ENCODE data around the gene ATG101. TPM values are rescaled to one million over a fixed set of nuclear protein-coding genes. Genes with fewer than 3 reads are reported as not detected.
"Not testable (repeated sequence)": the region's sequence is repeated elsewhere in the genome, so short reads cannot be mapped to it uniquely, and the experiment has no call there.

The ATG101 gene
- total RNA-seq, 1 donor from 2014 or later: 34.4 TPM

- Histone ChIP-seq H3K36me3 (ENCODE audit: control insufficient read depth in 3 of 3, insufficient read depth in 3 of 3, low read length in 3 of 3) (no peaks in the 10 kb centered on the region), H3K4me1 (ENCODE audit: control insufficient read depth in 3 of 3, insufficient read depth in 3 of 3, low read length in 3 of 3) (peaks cover 6 to 12% (median 9%) of the 10 kb centered on the region in 3 donors), H3K27me3 (ENCODE audit: control insufficient read depth in 3 of 3, insufficient read depth in 3 of 3, low read length in 3 of 3) (peaks cover 0 to 6% (median 0%) of the 10 kb centered on the region in 3 donors), H3K4me3 (ENCODE audit: low read length in 3 of 3) (no peak overlapping the region), H3K27ac (ENCODE audit: low read depth, low read length) (no peak overlapping the region), H3K9ac (ENCODE audit: low read depth in 1 of 3, low read length in 3 of 3) (no peak overlapping the region), H3K9me3 (ENCODE audit: control insufficient read depth in 3 of 3, low read length in 3 of 3) (peaks cover 0 to 2% (median 0%) of the 10 kb centered on the region in 3 donors)
Observed at GRCh38 chr12:52093346-52093745, 23.6 kb downstream of the ATG101 start.

GRCh38 chr12:52096332-52097044, 26.7 kb downstream of the ATG101 start:
- Histone ChIP-seq H3K9me3 (ENCODE audit: control insufficient read depth in 3 of 3, low read length in 3 of 3) (peaks cover 0 to 2% (median 0%) of the 10 kb centered on the region in 3 donors), H3K9ac (ENCODE audit: low read depth in 1 of 3, low read length in 3 of 3) (no peak overlapping the region), H3K36me3 (ENCODE audit: control insufficient read depth in 3 of 3, insufficient read depth in 3 of 3, low read length in 3 of 3) (no peaks in the 10 kb centered on the region), H3K4me3 (ENCODE audit: low read length in 3 of 3) (no peak overlapping the region), H3K27me3 (ENCODE audit: control insufficient read depth in 3 of 3, insufficient read depth in 3 of 3, low read length in 3 of 3) (peaks cover 0 to 3% (median 0%) of the 10 kb centered on the region in 3 donors), H3K27ac (ENCODE audit: low read depth, low read length) (no peak overlapping the region), H3K4me1 (ENCODE audit: control insufficient read depth in 3 of 3, insufficient read depth in 3 of 3, low read length in 3 of 3) (peaks cover 0 to 3% (median 0%) of the 10 kb centered on the region in 3 donors)

GRCh38 chr12:52097045-52097666, 27.4 kb downstream of the ATG101 start:
- peaks cover 0 to 2% (median 0%) of the 10 kb centered on the region in 3 donors for H3K9me3 ChIP-seq (ENCODE audit: control insufficient read depth in 3 of 3, low read length in 3 of 3)
- H3K4me1 ChIP-seq (ENCODE audit: control insufficient read depth in 3 of 3, insufficient read depth in 3 of 3, low read length in 3 of 3): peaks cover 0 to 3% (median 0%) of the 10 kb centered on the region in 3 donors
- H3K4me3 ChIP-seq (ENCODE audit: low read length in 3 of 3): no peak overlapping the region
- peaks cover 0 to 3% (median 0%) of the 10 kb centered on the region in 3 donors for H3K27me3 ChIP-seq (ENCODE audit: control insufficient read depth in 3 of 3, insufficient read depth in 3 of 3, low read length in 3 of 3)
- H3K36me3 ChIP-seq (ENCODE audit: control insufficient read depth in 3 of 3, insufficient read depth in 3 of 3, low read length in 3 of 3): no peaks in the 10 kb centered on the region
- H3K9ac ChIP-seq (ENCODE audit: low read depth in 1 of 3, low read length in 3 of 3): no peak overlapping the region
- H3K27ac ChIP-seq (ENCODE audit: low read depth, low read length): no peak overlapping the region

- not testable (repeated sequence) for H3K9ac ChIP-seq (ENCODE audit: low read depth in 1 of 3, low read length in 3 of 3); H3K4me3 ChIP-seq (ENCODE audit: low read length in 3 of 3); H3K27ac ChIP-seq (ENCODE audit: low read depth, low read length); H3K27me3 ChIP-seq (ENCODE audit: control insufficient read depth in 3 of 3, insufficient read depth in 3 of 3, low read length in 3 of 3); H3K9me3 ChIP-seq (ENCODE audit: control insufficient read depth in 3 of 3, low read length in 3 of 3); H3K36me3 ChIP-seq (ENCODE audit: control insufficient read depth in 3 of 3, insufficient read depth in 3 of 3, low read length in 3 of 3); H3K4me1 ChIP-seq (ENCODE audit: control insufficient read depth in 3 of 3, insufficient read depth in 3 of 3, low read length in 3 of 3)
Observed at GRCh38 chr12:52104431-52105089, 34.8 kb downstream of the ATG101 start.

DNA sequence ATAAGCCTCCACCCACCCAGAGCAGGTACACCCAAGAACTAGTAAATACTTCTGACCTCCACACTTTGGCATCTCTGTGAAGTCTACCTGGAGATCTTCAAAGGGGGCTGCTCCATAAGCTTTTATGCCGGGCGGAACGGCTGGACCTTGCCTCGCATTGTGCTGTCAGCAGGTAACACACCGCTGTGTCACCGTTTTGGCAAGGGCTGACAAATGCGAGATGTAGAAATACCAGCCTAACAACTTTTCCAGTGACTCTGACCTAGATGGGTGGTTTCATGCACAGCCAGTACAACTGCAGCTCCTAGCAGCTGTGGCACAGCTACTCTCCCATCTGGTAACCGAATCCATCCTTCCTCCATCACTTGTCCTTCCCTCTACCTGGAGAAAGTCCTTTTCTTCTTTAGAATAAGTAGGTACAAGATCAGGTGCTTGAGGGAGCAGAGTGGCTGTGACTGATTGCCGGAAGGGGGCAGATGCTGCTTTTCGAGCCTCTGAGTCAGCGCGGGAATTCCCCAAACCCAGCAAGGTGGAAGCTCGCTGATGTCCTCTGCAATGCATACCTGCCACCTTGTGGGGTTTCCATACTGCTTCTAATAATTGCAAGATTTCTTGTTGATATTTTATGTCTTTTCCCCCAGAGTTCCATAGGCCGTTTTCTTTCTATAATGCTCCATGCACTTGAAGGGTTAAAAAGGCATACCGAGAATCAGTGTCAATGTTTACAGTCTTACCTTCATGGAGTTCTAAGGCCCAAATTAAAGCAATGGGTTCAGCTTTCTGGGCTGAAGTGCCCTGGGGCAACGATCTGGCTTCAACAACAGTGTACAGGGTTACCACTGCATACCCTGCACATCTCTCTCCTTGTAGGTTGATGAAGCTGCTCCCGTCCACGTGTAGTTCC, 46.7 kb downstream of the ATG101 start:
- H3K9me3 ChIP-seq (ENCODE audit: control insufficient read depth in 3 of 3, low read length in 3 of 3); H3K36me3 ChIP-seq (ENCODE audit: control insufficient read depth in 3 of 3, insufficient read depth in 3 of 3, low read length in 3 of 3); H3K4me1 ChIP-seq (ENCODE audit: control insufficient read depth in 3 of 3, insufficient read depth in 3 of 3, low read length in 3 of 3); H3K4me3 ChIP-seq (ENCODE audit: low read length in 3 of 3); H3K9ac ChIP-seq (ENCODE audit: low read depth in 1 of 3, low read length in 3 of 3); H3K27ac ChIP-seq (ENCODE audit: low read depth, low read length); H3K27me3 ChIP-seq (ENCODE audit: control insufficient read depth in 3 of 3, insufficient read depth in 3 of 3, low read length in 3 of 3): not testable (repeated sequence)

GRCh38 chr12:52117806-52118475, 48.2 kb downstream of the ATG101 start:
- peaks cover 3 to 13% (median 9%) of the 10 kb centered on the region in 3 donors for H3K27me3 ChIP-seq (ENCODE audit: control insufficient read depth in 3 of 3, insufficient read depth in 3 of 3, low read length in 3 of 3)
- H3K4me3 ChIP-seq (ENCODE audit: low read length in 3 of 3); H3K36me3 ChIP-seq (ENCODE audit: control insufficient read depth in 3 of 3, insufficient read depth in 3 of 3, low read length in 3 of 3); H3K4me1 ChIP-seq (ENCODE audit: control insufficient read depth in 3 of 3, insufficient read depth in 3 of 3, low read length in 3 of 3); H3K9me3 ChIP-seq (ENCODE audit: control insufficient read depth in 3 of 3, low read length in 3 of 3); H3K27ac ChIP-seq (ENCODE audit: low read depth, low read length); H3K9ac ChIP-seq (ENCODE audit: low read depth in 1 of 3, low read length in 3 of 3): not testable (repeated sequence)

GRCh38 chr12:52119398-52120254, 49.8 kb downstream of the ATG101 start:
- no peak overlapping the region for H3K4me3 ChIP-seq (ENCODE audit: low read length in 3 of 3)
- no peak overlapping the region for H3K27ac ChIP-seq (ENCODE audit: low read depth, low read length)
- H3K27me3 ChIP-seq (ENCODE audit: control insufficient read depth in 3 of 3, insufficient read depth in 3 of 3, low read length in 3 of 3): peaks cover 3 to 14% (median 9%) of the 10 kb centered on the region in 3 donors
- no peaks in the 10 kb centered on the region for H3K36me3 ChIP-seq (ENCODE audit: control insufficient read depth in 3 of 3, insufficient read depth in 3 of 3, low read length in 3 of 3)
- no peaks in the 10 kb centered on the region for H3K9me3 ChIP-seq (ENCODE audit: control insufficient read depth in 3 of 3, low read length in 3 of 3)
- no peak overlapping the region for H3K9ac ChIP-seq (ENCODE audit: low read depth in 1 of 3, low read length in 3 of 3)
- H3K4me1 ChIP-seq (ENCODE audit: control insufficient read depth in 3 of 3, insufficient read depth in 3 of 3, low read length in 3 of 3): peaks cover 0 to 3% (median 0%) of the 10 kb centered on the region in 3 donors

GRCh38 chr12:52120951-52121823, 51.4 kb downstream of the ATG101 start:
- Histone ChIP-seq H3K9me3 (ENCODE audit: control insufficient read depth in 3 of 3, low read length in 3 of 3) (no peaks in the 10 kb centered on the region), H3K4me3 (ENCODE audit: low read length in 3 of 3) (no peak overlapping the region), H3K36me3 (ENCODE audit: control insufficient read depth in 3 of 3, insufficient read depth in 3 of 3, low read length in 3 of 3) (no peaks in the 10 kb centered on the region), H3K4me1 (ENCODE audit: control insufficient read depth in 3 of 3, insufficient read depth in 3 of 3, low read length in 3 of 3) (peaks cover under 1 to 13% (median 5%) of the 10 kb centered on the region in 3 donors), H3K9ac (ENCODE audit: low read depth in 1 of 3, low read length in 3 of 3) (no peak overlapping the region), H3K27ac (ENCODE audit: low read depth, low read length) (no peak overlapping the region), H3K27me3 (ENCODE audit: control insufficient read depth in 3 of 3, insufficient read depth in 3 of 3, low read length in 3 of 3) (peaks cover 3 to 9% (median 8%) of the 10 kb centered on the region in 3 donors)

Measured in skeletal muscle tissue (tissue), 4 donors.